Stimulated activated CD8-positive, alpha-beta memory T cell treated with anti-CD3 and anti-CD28 coated beads, Interleukin-7, amount 100 ng/mL, for 1 hour (primary cell): ENCODE results near the gene EGFR.

Experiments
- DNase-seq, 2 donors: peaks; one replicate each; pipeline ENCODE4 v3.0.0-alpha.2; 2020; ENCODE audit warnings: low read depth in 2 of 2

Gene EGFR

GRCh38 chr7:55144333-55145317 is 125.8 kb downstream of the EGFR start:
- DNase-seq, result no peak

GRCh38 chr7:55145606-55146005 is 126.8 kb downstream of the EGFR start:
- no peak for DNase-seq

- no peak for DNase-seq
Observed at GRCh38 chr7:55147101-55147500, 128.3 kb downstream of the EGFR start.

- no peak for DNase-seq
Observed at GRCh38 chr7:55147736-55148135, 128.9 kb downstream of the EGFR start.

GRCh38 chr7:55148571-55148970 is 129.8 kb downstream of the EGFR start:
- DNase-seq, result no peak

- DNase-seq, result no peak
Observed at GRCh38 chr7:55149001-55149400, 130.2 kb downstream of the EGFR start.

- no peak for DNase-seq
Observed at GRCh38 chr7:55150166-55150565, 131.3 kb downstream of the EGFR start.

- no peak for DNase-seq
Observed at GRCh38 chr7:55150709-55151451, 132.1 kb downstream of the EGFR start.

GRCh38 chr7:55152516-55152915 is 133.7 kb downstream of the EGFR start:
- no peak for DNase-seq

- DNase-seq, result no peak
Observed at GRCh38 chr7:55154096-55154495, 135.3 kb downstream of the EGFR start.

- DNase-seq, result no peak
Observed at GRCh38 chr7:55155351-55156117, 136.7 kb downstream of the EGFR start.

GRCh38 chr7:55156919-55157763 is 138.3 kb downstream of the EGFR start:
- DNase-seq, result no peak

- no peak for DNase-seq
Observed at GRCh38 chr7:55157764-55158105, 138.9 kb downstream of the EGFR start.

- no peak for DNase-seq
Observed at GRCh38 chr7:55158541-55159382, 139.9 kb downstream of the EGFR start.

GRCh38 chr7:55160539-55160938 is 141.7 kb downstream of the EGFR start:
- no peak for DNase-seq

- DNase-seq, result no peak
Observed at GRCh38 chr7:55161154-55161687, 142.4 kb downstream of the EGFR start.

- DNase-seq, result no peak
Observed at GRCh38 chr7:55162476-55162875, 143.7 kb downstream of the EGFR start.

GRCh38 chr7:55163733-55164132 is 144.9 kb downstream of the EGFR start:
- DNase-seq, result no peak

GRCh38 chr7:55164527-55164926 is 145.7 kb downstream of the EGFR start:
- DNase-seq, result no peak
